ENCODE data around the gene C1QTNF3.

C1QTNF3 gene

DNA sequence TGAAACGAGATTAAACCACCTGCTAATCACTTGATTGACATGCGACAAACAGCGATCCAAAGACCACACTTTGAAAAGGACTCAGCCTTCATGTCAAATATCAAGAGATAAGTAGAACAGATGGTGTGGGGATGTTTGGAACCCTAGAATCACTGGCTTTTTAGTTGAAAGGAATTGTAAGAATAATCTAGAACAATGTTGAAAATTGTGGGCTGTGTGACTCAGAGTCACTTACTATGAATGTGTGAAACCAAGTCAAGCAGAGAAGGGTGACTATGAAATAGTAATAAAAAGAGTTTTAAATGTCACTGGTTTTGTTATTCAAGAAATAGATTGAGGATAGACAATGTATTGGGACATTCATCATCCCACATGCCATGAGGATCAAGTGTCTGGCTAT, 14.1 kb upstream of the C1QTNF3 start:
- no peaks in the 10 kb centered on the region for H3K36me3 ChIP-seq (ENCODE audit: control insufficient read depth, insufficient read depth, low read length)
- H3K27me3 ChIP-seq (replicated peaks; ENCODE audit: control insufficient read depth, insufficient read depth, low read length), result no peaks in the 10 kb centered on the region
- DNase-seq (ENCODE audit: extremely low read depth, insufficient read length), result no peak
- no peak for TF ChIP-seq CTCF (IDR thresholded peaks at IDR 0.05; ENCODE audit: insufficient read depth, low read length, poor library complexity, severe bottlenecking)
- H3K4me3 ChIP-seq (replicated peaks; ENCODE audit: low read depth, low read length), result no peak overlapping the region

- no peak for DNase-seq (ENCODE audit: extremely low read depth, insufficient read length)
- no peak overlapping the region for H3K4me3 ChIP-seq (replicated peaks; ENCODE audit: low read depth, low read length)
- no peaks in the 10 kb centered on the region for H3K27me3 ChIP-seq (replicated peaks; ENCODE audit: control insufficient read depth, insufficient read depth, low read length)
- H3K36me3 ChIP-seq (ENCODE audit: control insufficient read depth, insufficient read depth, low read length), result no peaks in the 10 kb centered on the region
- TF ChIP-seq CTCF (IDR thresholded peaks at IDR 0.05; ENCODE audit: insufficient read depth, low read length, poor library complexity, severe bottlenecking), result no peak
These were observed 12.7 kb upstream of the C1QTNF3 start for GRCh38 chr5:34055667-34056066.

DNA sequence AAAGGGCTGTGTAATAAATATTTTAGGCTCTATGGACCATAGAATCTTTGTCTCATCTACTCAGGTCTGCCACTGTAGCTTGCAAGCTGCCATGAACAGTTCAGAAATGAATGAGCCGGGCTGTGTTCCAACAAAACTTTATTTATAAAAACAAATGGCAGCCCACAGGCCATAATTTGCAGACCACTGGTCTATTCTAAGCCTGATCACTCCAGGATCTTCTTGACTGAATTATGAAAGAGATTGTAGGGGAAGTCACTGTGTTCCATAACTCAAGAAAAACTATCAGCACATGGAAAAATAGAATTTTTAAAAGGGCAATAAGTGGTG, 11.4 kb upstream of the C1QTNF3 start:
- H3K36me3 ChIP-seq (ENCODE audit: control insufficient read depth, insufficient read depth, low read length), result no peaks in the 10 kb centered on the region
- TF ChIP-seq CTCF (IDR thresholded peaks at IDR 0.05; ENCODE audit: insufficient read depth, low read length, poor library complexity, severe bottlenecking), result no peak
- H3K4me3 ChIP-seq (replicated peaks; ENCODE audit: low read depth, low read length), result no peak overlapping the region
- H3K27me3 ChIP-seq (replicated peaks; ENCODE audit: control insufficient read depth, insufficient read depth, low read length), result no peaks in the 10 kb centered on the region
- no peak for DNase-seq (ENCODE audit: extremely low read depth, insufficient read length)

DNA sequence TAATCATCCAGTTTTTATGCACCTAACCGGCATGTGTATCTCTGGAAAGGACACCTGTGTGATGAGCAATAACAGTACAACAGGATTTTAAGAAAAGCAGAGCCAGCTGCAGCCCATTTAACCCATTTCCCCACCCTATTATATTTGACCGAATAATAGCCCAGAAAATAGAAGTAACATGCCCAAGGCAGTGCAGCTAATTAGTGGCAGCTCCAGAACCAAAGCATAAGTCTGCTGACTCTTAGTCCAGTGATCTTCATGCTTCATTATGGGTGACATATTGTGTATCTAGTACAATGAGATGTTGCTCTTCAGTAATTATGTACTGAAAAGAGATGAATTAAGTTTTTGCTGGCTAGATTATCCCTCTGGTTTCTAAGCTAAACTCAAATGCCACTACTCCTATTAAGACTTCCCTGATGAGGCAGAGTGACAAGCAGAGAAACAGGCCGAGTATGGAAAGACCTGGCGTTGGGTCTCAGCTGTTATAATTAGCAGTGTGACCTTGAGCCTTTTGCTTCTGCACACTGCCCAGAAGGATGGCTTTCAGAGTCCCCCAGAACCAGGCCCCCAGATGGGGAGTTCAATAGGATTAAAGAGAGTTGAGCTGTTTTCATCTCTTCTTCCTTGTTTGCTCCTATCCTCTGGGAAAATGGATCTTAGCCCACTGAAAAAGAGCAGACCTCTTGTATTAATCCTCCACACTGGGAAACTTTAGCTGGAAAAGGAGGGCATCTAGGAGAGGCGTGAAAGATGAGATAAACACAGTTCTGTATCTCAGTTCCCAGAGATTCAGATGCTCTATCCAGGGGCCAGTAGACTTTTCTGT, 10.8 kb upstream of the C1QTNF3 start:
- Histone ChIP-seq H3K36me3 (ENCODE audit: control insufficient read depth, insufficient read depth, low read length) (no peaks in the 10 kb centered on the region), H3K27me3 (replicated peaks; ENCODE audit: control insufficient read depth, insufficient read depth, low read length) (no peaks in the 10 kb centered on the region), H3K4me3 (replicated peaks; ENCODE audit: low read depth, low read length) (no peak overlapping the region)
- no peak for DNase-seq (ENCODE audit: extremely low read depth, insufficient read length)
- TF ChIP-seq CTCF (IDR thresholded peaks at IDR 0.05; ENCODE audit: insufficient read depth, low read length, poor library complexity, severe bottlenecking), result no peak

- DNase-seq (ENCODE audit: extremely low read depth, insufficient read length), result no peak
- H3K4me3 ChIP-seq (replicated peaks; ENCODE audit: low read depth, low read length), result no peak overlapping the region
These were observed 10.1 kb upstream of the C1QTNF3 start for GRCh38 chr5:34053133-34053532.

More at GRCh38 chr5:34053133-34053532, 10.1 kb upstream of the C1QTNF3 start:
- Histone ChIP-seq H3K27me3 (replicated peaks; ENCODE audit: control insufficient read depth, insufficient read depth, low read length) (no peaks in the 10 kb centered on the region), H3K36me3 (ENCODE audit: control insufficient read depth, insufficient read depth, low read length) (no peaks in the 10 kb centered on the region)
- TF ChIP-seq CTCF (IDR thresholded peaks at IDR 0.05; ENCODE audit: insufficient read depth, low read length, poor library complexity, severe bottlenecking), result no peak

Data from GM06990 (cell line).